NCI-H2227 (cell line): ENCODE data around the gene ITCH.
"Not testable (repeated sequence)": the region's sequence is repeated elsewhere in the genome, so short reads cannot be mapped to it uniquely, and the experiment has no call there.

Experiments used
- DNase-seq: peaks from one replicate; lab custom pipeline; 2025; ENCODE audit not compliant: unreplicated experiment; lab: John Stamatoyannopoulos, UW

The ITCH gene

GRCh38 chr20:34412453-34412852 is 49.4 kb downstream of the ITCH start:
- DNase-seq = no peak

- not testable (repeated sequence) for DNase-seq
These were observed 51.5 kb downstream of the ITCH start for GRCh38 chr20:34414525-34414924.

- DNase-seq = no peak
These were observed 52.0 kb downstream of the ITCH start for GRCh38 chr20:34415079-34415478.

- no peak for DNase-seq
These were observed 57.1 kb downstream of the ITCH start for GRCh38 chr20:34420146-34420545.

- DNase-seq = no peak
These were observed 57.9 kb downstream of the ITCH start for GRCh38 chr20:34420975-34421374.

- no peak for DNase-seq
These were observed 58.8 kb downstream of the ITCH start for GRCh38 chr20:34421766-34422466.

GRCh38 chr20:34425032-34425690 is 62.1 kb downstream of the ITCH start:
- not testable (repeated sequence) for DNase-seq

GRCh38 chr20:34426026-34426425 is 63.0 kb downstream of the ITCH start:
- no peak for DNase-seq

GRCh38 chr20:34427331-34427730 is 64.3 kb downstream of the ITCH start:
- DNase-seq = no peak

- no peak for DNase-seq
These were observed 64.7 kb downstream of the ITCH start for GRCh38 chr20:34427784-34428183.

- no peak for DNase-seq
These were observed 68.1 kb downstream of the ITCH start for GRCh38 chr20:34431168-34431567.

GRCh38 chr20:34432663-34433062 is 69.6 kb downstream of the ITCH start:
- not testable (repeated sequence) for DNase-seq

- DNase-seq = no peak
These were observed 70.3 kb downstream of the ITCH start for GRCh38 chr20:34433391-34433790.

- DNase-seq = no peak
These were observed 72.5 kb downstream of the ITCH start for GRCh38 chr20:34435589-34435988.

GRCh38 chr20:34437330-34437986 is 74.4 kb downstream of the ITCH start:
- no peak for DNase-seq

- DNase-seq = no peak
These were observed 76.1 kb downstream of the ITCH start for GRCh38 chr20:34439168-34439567.

- not testable (repeated sequence) for DNase-seq
These were observed 78.3 kb downstream of the ITCH start for GRCh38 chr20:34441423-34441822.

- DNase-seq = no peak
These were observed 80.5 kb downstream of the ITCH start for GRCh38 chr20:34443546-34443945.

GRCh38 chr20:34445177-34446065 is 82.3 kb downstream of the ITCH start:
- DNase-seq = no peak

- no peak for DNase-seq
These were observed 85.4 kb downstream of the ITCH start for GRCh38 chr20:34448517-34448916.
